NB4 (cell line): ENCODE results near the gene MAN1B1.

Source experiments
- DNase-seq: peaks from one replicate; pipeline ENCODE4 v3.0.0; 2010; ENCODE audit warnings: low read depth
- H3K4me3 ChIP-seq: one replicate; pipeline ENCODE4 v1.5.1; 2011; ENCODE audit warnings: mild to moderate bottlenecking, low read depth, low read length, moderate library complexity
- CTCF ChIP-seq: IDR thresholded peaks from one replicate; pipeline ENCODE4 v1.5.1; 2012; ENCODE audit warnings: low read depth, low read length
- MYC ChIP-seq: IDR thresholded peaks from 2 replicates; pipeline ENCODE4 v1.6.1; 2011; ENCODE audit warnings: low read depth, low read length
- POLR2A ChIP-seq: IDR thresholded peaks from 2 replicates; pipeline ENCODE4 v1.6.1; 2011; ENCODE audit warnings: mild to moderate bottlenecking; ENCODE audit not compliant: insufficient read length; ENCODE audit errors: extremely low read depth
- TF ChIP-seq, protein P1 (sequence below): IDR thresholded peaks from 2 replicates; pipeline ENCODE4 v1.6.1; 2011; ENCODE audit warnings: low read depth, low read length

Gene MAN1B1

DNA sequence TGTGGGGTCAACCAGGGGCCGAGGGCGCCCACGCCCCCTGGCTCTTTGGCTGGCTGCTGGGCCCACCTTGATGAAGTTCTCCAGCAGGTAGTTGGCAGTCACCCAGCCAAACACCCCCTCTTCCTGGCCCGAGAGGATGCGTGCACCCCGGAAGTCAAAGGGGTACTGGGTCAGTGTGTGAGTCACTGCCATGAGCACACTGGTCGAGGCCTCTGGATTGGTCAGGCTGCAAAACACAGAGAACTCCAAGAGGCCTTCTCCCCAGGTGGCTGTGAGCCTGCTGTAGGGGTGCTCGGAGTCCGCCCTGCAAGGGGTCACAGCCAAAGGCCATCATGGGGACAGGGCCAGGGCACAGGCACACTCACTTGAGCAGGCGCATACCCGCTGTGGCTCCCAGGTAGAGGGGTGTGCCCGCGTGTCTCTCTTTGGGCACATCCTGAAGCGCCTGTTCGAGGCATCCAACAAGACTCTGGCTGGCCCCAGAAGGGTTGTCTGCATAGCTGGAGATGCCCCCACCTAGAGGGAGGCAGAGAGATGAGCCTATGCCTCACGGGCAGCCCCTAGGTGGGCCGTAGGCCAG, 35.5 kb upstream of the MAN1B1 start:
- TF ChIP-seq POLR2A (no peak), CTCF (no peak), MYC (no peak)
- TF ChIP-seq, protein P1, sequence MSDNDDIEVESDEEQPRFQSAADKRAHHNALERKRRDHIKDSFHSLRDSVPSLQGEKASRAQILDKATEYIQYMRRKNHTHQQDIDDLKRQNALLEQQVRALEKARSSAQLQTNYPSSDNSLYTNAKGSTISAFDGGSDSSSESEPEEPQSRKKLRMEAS, result no peak
- no peak overlapping the region for H3K4me3 ChIP-seq
- no peak for DNase-seq

GRCh38 chr9:137052293-137052692, 34.5 kb upstream of the MAN1B1 start:
- DNase-seq, result no peak
- H3K4me3 ChIP-seq, result no peak overlapping the region
- TF ChIP-seq POLR2A, result no peak
- no peak for TF ChIP-seq CTCF
- TF ChIP-seq, protein P1, result no peak
- TF ChIP-seq MYC, result no peak

DNA sequence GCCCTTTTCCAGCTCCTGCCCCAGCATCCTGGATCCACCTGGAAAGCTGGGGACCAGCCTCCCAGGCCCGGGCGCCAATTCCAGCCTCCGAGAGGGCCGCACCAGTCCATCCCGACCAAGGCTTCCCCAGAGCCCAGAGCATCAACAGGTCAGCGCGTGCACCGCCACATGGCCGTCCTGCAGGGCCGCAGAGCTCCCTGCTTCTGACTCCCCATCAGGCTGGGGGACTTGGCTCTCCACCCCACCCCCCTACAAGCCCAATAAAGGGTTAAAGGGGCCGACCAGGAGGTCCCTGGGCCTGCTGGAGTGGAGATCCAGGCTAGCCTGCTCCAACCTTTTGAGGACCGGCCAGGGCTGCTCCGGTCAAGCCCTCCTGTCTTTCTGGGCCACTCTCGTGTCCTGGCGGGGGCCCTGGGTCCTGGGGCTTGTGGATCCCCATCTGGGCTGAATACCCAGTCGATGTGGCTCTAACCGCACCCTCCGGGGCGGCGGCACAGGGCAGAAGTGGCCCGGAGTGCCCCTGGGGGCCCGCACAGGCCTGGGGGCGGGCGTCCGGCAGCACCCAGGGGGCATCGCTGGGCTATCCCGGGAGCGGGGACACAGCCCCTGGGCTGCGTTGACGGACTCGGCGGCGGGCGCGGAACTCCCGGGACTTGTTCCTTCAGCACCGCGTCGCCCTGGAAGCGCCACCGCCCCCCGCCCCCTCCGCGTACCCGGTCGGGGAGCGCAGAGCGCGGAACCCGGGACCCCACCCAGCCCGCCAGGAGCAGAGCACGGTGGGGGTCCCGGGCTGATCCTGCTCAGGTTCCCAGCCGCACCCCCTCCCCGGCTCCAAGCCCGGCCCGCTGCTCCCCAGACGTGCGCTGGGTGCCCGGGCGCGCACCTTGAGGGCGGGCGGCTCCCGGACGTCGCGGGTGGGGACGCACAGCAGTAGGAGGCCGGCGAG, 33.5 kb upstream of the MAN1B1 start:
- no peak for DNase-seq
- H3K4me3 ChIP-seq, result no peak overlapping the region

GRCh38 chr9:137053944-137054931, 32.5 kb upstream of the MAN1B1 start, which contains the start of gene ENTPD2:
Gene ENTPD2 (minus strand): TSS chr9:137054061. CDS start chr9:137053997, 64 bp downstream.
- DNase-seq, result no peak
- TF ChIP-seq, protein P1, result no peak
- TF ChIP-seq POLR2A, result no peak
- TF ChIP-seq CTCF, result no peak
- TF ChIP-seq MYC, result no peak
- no peak within 1 kb of the TSS for H3K4me3 ChIP-seq

More for the DNA sequence above, 33.5 kb upstream of the MAN1B1 start:
- TF ChIP-seq CTCF, result no peak

- TF ChIP-seq, protein P1, result no peak
- TF ChIP-seq CTCF (no peak), MYC (no peak), POLR2A (no peak)
- DNase-seq, result no peak
- no peak overlapping the region for H3K4me3 ChIP-seq
These were observed 31.8 kb upstream of the MAN1B1 start for GRCh38 chr9:137054932-137055384.
